Activated CD8-positive, alpha-beta T cell treated with anti-CD3 and anti-CD28 coated beads for 36 hours (primary cell): ENCODE data around the gene CBX7. TPM values are rescaled to one million over a fixed set of nuclear protein-coding genes. Genes with fewer than 3 reads are reported as not detected.

Experiments used
- ATAC-seq: fragments of 200-7000 bp; cut with Tn5 transposase; one replicate; pipeline ENCODE4 v1.10.0; 2021; ENCODE audit warnings: mild to moderate bottlenecking, moderate library complexity
- CTCF ChIA-PET: fragments of 350-600 bp; sonication (Branson Sonifier 250); formaldehyde crosslinking; loops from one replicate; lab custom pipeline; 2021; ENCODE audit warnings: antibody characterized with exemption; lab: Charles Lee
- POLR2A ChIA-PET: fragments of 350-600 bp; sonication (Branson Sonifier 250); formaldehyde crosslinking; loops from one replicate; lab custom pipeline; 2021; ENCODE audit warnings: antibody characterized with exemption; lab: Charles Lee
- DNase-seq: peaks from one replicate; pipeline ENCODE4 v3.0.0-alpha.2; 2020
- H3K27ac Mint-ChIP-seq: one replicate; pipeline ENCODE4 v1.8.0; 2021; ENCODE audit warnings: mild to moderate bottlenecking, mixed read lengths
- H3K27me3 Mint-ChIP-seq: one replicate; pipeline ENCODE4 v1.8.0; 2021; ENCODE audit warnings: mixed read lengths
- H3K36me3 Mint-ChIP-seq: one replicate; pipeline ENCODE4 v1.8.0; 2021; ENCODE audit warnings: low read depth, mixed read lengths
- H3K4me1 Mint-ChIP-seq: one replicate; pipeline ENCODE4 v1.8.0; 2021; ENCODE audit warnings: low read depth, mixed read lengths
- H3K4me3 Mint-ChIP-seq: one replicate; pipeline ENCODE4 v1.8.0; 2021; ENCODE audit warnings: mild to moderate bottlenecking, moderate library complexity, mixed read lengths
- H3K9me3 Mint-ChIP-seq: one replicate; pipeline ENCODE4 v1.8.0; 2021; ENCODE audit warnings: mixed read lengths
- intact Hi-C: fragments of 100-400 bp; cut with micrococcal nuclease; formaldehyde crosslinking; loops from one replicate; pipeline ENCODE4 v1.10.0; 2022
- total RNA-seq, 2 experiments: library from RNA; stranded (reverse); gene quantifications; one replicate each; pipeline ENCODE4 v1.2.3, GENCODE V29; 2021
- TF ChIP-seq, protein P1 (sequence below): fragments of 200-600 bp; IDR thresholded peaks from one replicate; pipeline ENCODE4 v1.8.0; 2022; ENCODE audit warnings: antibody characterized with exemption, mild to moderate bottlenecking

Gene CBX7
- total RNA-seq, 2 experiments from 2014 or later = 23.6 to 25.0 TPM

- ChIA-PET POLR2A (no interaction called here), CTCF (interaction anchor here (1.1 kb wide), 1 partner anchor 100 kb away, joined by 3 read pairs; no protein-coding TSS in a partner anchor)
- Mint-ChIP-seq H3K36me3 (no peaks in the 10 kb centered on the region), H3K4me3 (no peak overlapping the region), H3K4me1 (peaks cover 31% of the 10 kb centered on the region), H3K27ac (no peak overlapping the region), H3K9me3 (no peaks in the 10 kb centered on the region), H3K27me3 (no peaks in the 10 kb centered on the region)
- no peak for ATAC-seq
- DNase-seq = no peak
- TF ChIP-seq, protein P1, sequence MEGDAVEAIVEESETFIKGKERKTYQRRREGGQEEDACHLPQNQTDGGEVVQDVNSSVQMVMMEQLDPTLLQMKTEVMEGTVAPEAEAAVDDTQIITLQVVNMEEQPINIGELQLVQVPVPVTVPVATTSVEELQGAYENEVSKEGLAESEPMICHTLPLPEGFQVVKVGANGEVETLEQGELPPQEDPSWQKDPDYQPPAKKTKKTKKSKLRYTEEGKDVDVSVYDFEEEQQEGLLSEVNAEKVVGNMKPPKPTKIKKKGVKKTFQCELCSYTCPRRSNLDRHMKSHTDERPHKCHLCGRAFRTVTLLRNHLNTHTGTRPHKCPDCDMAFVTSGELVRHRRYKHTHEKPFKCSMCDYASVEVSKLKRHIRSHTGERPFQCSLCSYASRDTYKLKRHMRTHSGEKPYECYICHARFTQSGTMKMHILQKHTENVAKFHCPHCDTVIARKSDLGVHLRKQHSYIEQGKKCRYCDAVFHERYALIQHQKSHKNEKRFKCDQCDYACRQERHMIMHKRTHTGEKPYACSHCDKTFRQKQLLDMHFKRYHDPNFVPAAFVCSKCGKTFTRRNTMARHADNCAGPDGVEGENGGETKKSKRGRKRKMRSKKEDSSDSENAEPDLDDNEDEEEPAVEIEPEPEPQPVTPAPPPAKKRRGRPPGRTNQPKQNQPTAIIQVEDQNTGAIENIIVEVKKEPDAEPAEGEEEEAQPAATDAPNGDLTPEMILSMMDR = no peak
- intact Hi-C loops = no loop called here
These were observed 49.0 kb downstream of the CBX7 start for GRCh38 chr22:39103431-39103830.

GRCh38 chr22:39101226-39101625 is 51.3 kb downstream of the CBX7 start:
- Mint-ChIP-seq H3K36me3 (no peaks in the 10 kb centered on the region), H3K9me3 (no peaks in the 10 kb centered on the region), H3K27ac (no peak overlapping the region), H3K4me3 (no peak overlapping the region), H3K4me1 (peaks cover 51% of the 10 kb centered on the region), H3K27me3 (no peaks in the 10 kb centered on the region)
- intact Hi-C loops = no loop called here
- ChIA-PET POLR2A (interaction anchor here (1.3 to 1.4 kb wide), 2 partner anchors 10 to 30 kb away, joined by 3 read pairs; no protein-coding TSS in a partner anchor), CTCF (interaction anchor here (0.9 kb wide), 1 partner anchor 17 kb away, joined by 3 read pairs; no protein-coding TSS in a partner anchor)
- ATAC-seq (no peak), DNase-seq (no peak)
- TF ChIP-seq, protein P1 = no peak

- Mint-ChIP-seq H3K36me3 (no peaks in the 10 kb centered on the region), H3K27ac (peak overlapping the region; percentile 92), H3K27me3 (no peaks in the 10 kb centered on the region), H3K4me3 (peak overlapping the region; percentile 46), H3K4me1 (peaks cover 72% of the 10 kb centered on the region), H3K9me3 (no peaks in the 10 kb centered on the region)
- ATAC-seq (no peak), DNase-seq (no peak)
- CTCF ChIA-PET = interaction anchor here (0.7 to 2.6 kb wide), 6 partner anchors 10 to 37 kb away, joined by 3 to 10 read pairs (median 7); no protein-coding TSS in a partner anchor
- POLR2A ChIA-PET = interaction anchor here (0.6 to 1.6 kb wide), 3 partner anchors 12 to 227 kb away, joined by 3 to 5 read pairs (median 3); no protein-coding TSS in a partner anchor
- TF ChIP-seq, protein P1 = no peak
- intact Hi-C loops = no loop called here
These were observed 53.9 kb downstream of the CBX7 start for GRCh38 chr22:39098576-39098975.

DNA sequence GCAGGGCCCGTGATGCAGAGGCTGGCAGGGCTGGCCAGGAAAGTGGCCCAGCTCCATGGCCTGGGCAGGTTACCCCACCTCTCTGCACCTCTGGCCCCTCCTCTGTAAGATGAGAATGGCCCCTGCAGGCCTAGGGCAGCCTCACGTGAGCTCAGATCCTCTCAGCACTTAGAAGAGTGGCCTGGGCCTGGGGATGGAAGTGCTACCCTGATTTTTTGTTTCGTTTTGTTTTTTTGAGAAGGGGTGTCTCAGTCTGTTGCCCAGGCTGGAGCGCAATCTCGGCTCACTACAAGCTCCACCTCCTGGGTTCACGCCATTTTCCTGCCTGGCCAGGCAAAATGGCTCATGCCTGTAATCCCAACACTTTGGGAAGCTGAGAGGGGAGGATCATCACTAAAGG is 54.5 kb downstream of the CBX7 start:
- CTCF ChIA-PET = interaction anchor here (1.4 to 2.6 kb wide), 5 partner anchors 10 to 37 kb away, joined by 4 to 10 read pairs (median 8); no protein-coding TSS in a partner anchor
- POLR2A ChIA-PET = interaction anchor here (0.6 to 1.6 kb wide), 3 partner anchors 12 to 227 kb away, joined by 3 to 5 read pairs (median 3); no protein-coding TSS in a partner anchor
- Mint-ChIP-seq H3K4me3 (peak overlapping the region; percentile 74), H3K4me1 (peaks cover 73% of the 10 kb centered on the region), H3K9me3 (no peaks in the 10 kb centered on the region), H3K27me3 (no peaks in the 10 kb centered on the region), H3K27ac (peak overlapping the region; percentile 92), H3K36me3 (no peaks in the 10 kb centered on the region)
- TF ChIP-seq, protein P1 = no peak
- DNase-seq (peak; percentile 32), ATAC-seq (no peak)
- intact Hi-C loops = no loop called here
